GM12891 (cell line): Measurements from ENCODE around the gene FOXO1.

Source experiments
- DNase-seq: peaks from one replicate; pipeline ENCODE4 v3.0.0; 2011; ENCODE audit warnings: low spot score; ENCODE audit not compliant: insufficient read length
- FAIRE-seq: peaks from 2 replicates; lab custom pipeline; 2011; peaks lifted over from hg19 to GRCh38; lab: Jason Lieb, UNC
- PAX5 ChIP-seq: IDR thresholded peaks from 2 replicates; pipeline ENCODE4 v1.6.1; 2011; ENCODE audit warnings: low read length, moderate library complexity, mild to moderate bottlenecking; ENCODE audit not compliant: insufficient read depth, severe bottlenecking
- POLR2A ChIP-seq: IDR thresholded peaks from 2 replicates; pipeline ENCODE4 v1.6.1; 2011; ENCODE audit warnings: low read depth, low read length, control low read depth
- POLR2AphosphoS5 ChIP-seq: IDR thresholded peaks from 2 replicates; pipeline ENCODE4 v1.6.1; 2011; ENCODE audit warnings: low read depth, low read length, control low read depth
- POU2F2 ChIP-seq: IDR thresholded peaks from 2 replicates; pipeline ENCODE4 v1.6.1; 2011; ENCODE audit warnings: low read depth, mild to moderate bottlenecking, control low read depth, low read length, moderate library complexity
- SPI1 ChIP-seq: IDR thresholded peaks from 2 replicates; pipeline ENCODE4 v1.6.1; 2011; ENCODE audit warnings: low read depth, low read length, control low read depth
- TAF1 ChIP-seq: IDR thresholded peaks from 2 replicates; pipeline ENCODE4 v1.6.1; 2011; ENCODE audit warnings: low read depth, low read length, control low read depth

Gene FOXO1

DNA sequence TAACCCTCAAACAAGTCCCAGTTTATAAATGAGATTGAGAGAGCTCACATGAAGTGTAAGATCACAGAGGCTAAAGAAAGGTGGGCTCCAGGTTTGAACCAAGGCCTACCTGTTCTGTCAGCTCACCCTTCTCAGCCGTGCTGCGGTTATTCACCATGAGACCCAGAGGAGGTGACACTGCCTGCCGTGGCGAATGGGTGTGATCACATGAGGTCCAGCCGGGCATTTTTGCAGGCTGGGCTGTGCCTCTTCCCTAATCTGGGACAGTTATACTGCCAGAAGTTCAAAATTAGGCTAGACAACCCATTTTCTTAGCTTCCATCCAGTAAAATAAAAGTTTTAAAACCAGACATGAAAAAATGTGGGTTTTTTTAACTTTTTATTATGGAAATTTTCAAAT lies 146.8 kb downstream of the FOXO1 start:
- TF ChIP-seq POLR2A (no peak), TAF1 (no peak), PAX5 (no peak), POLR2AphosphoS5 (no peak), SPI1 (no peak), POU2F2 (no peak)
- DNase-seq (no peak), FAIRE-seq (no peak)

DNA sequence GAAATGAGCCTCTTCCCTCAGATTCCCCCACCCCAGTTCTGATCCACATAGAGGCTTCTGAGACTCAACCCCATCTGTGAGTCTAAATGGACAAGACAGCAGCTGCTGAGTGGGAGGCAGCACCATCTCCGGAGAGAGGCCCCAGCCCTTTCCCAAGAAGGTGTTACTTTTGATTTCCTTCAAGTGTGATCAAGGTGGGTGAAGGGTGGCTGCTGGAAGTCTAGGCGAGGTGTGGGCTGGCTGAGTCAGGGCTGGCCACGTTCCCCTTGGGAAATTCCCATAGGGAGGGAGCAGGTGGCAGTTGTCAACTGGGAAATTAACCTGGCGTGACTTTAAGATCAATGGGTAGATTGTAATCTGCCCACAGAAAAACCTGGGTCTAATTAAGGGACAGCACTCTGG lies 148.0 kb downstream of the FOXO1 start:
- no peak for TF ChIP-seq POLR2A
- 0 out of 2 replicates have a peak, but pooled peaks have one; percentile 25 for TF ChIP-seq POU2F2
- DNase-seq (no peak), FAIRE-seq (no peak)

DNA sequence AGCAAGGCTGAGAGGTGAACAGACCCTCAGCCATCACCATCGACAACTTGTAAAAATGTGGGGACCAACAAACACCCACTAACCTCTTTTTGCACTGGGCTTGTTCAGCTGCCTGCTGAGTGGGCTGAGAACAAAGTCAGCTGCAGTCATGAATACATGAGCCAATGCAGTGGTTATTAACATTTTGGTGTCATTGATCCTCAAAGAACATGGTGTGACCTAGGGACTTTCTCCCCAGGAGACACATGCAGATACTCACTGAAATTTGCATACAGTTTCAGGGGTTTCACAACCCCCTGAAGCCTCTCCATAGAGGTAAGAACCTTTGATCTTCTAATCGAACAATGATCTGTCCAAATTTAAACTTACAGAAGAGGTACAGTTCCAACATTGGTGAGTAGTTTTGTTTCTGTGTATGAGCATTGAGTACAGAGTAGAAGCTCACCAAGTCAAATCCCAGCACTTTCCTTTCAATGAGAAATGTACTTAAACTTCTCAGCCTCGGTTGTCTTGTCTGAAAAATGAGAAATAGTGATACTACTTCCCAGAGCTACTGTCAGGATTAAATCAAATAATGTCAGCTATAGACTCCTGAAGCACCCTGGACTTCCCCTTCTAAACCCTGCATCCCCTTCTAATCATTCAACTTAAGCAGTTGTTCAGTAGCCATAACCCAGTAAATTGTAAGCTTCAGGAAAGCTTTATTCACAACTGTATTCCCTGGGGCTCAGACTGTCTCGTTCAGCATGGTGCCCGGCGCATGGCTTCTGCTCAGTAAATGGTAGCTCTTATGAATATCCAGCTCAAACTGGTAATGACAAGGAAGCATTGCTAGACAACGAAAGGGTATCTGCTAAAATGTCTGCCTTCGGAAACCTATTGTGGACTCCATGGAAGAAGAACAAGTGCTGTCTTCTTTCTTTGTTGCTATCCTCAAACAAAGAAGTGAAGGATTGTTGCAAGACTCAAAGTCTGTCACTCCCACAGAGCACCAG lies 148.7 kb downstream of the FOXO1 start:
- FAIRE-seq (peak; percentile 72), DNase-seq (no peak)
- TF ChIP-seq TAF1 = no peak
- TF ChIP-seq POU2F2 = peak; percentile 96
- TF ChIP-seq SPI1 = 0 out of 2 replicates have a peak, but pooled peaks have one; percentile 3
- no peak for TF ChIP-seq POLR2A
- no peak for TF ChIP-seq PAX5

DNA sequence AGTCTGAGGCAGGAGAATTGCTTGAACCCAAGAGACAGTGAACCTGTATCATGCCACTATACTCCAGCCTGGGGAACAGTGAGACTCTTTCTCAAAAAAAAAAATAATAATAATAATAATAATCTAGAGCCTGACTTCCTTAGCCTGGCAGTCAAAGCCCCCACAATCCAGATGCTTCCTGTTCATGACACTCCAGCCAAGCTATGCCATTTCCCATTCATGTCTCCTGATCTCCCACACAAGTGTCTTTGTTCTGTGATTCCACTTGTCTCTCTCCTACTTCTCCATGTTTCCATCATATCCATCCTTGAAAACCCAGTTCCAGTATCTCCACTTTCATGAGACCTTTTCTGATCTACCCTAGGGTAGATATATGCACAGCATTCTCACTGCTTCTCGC lies 150.7 kb downstream of the FOXO1 start:
- FAIRE-seq = no peak
- no peak for DNase-seq
- TF ChIP-seq POLR2A (no peak), PAX5 (no peak), POU2F2 (no peak), POLR2AphosphoS5 (no peak), TAF1 (no peak), SPI1 (no peak)

DNA sequence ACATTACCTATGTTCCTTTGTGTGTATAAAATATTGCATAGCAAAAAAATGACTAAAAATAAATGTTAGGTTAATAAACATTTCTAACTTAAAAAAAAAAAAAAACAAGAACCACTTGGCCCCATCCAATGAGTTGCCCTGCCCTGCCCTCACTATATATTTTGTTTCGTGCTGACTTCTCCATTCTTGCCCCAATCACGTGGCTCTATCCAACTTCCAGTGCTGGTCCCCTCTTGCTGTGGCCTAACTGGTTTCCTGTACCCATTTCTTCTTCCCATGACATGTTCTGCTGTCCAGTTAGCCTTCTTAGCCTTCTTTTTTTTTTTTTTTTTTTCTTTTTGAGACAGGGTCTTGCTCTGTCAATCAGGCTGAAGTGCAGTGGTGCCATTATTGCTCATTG lies 151.6 kb downstream of the FOXO1 start:
- DNase-seq (no peak), FAIRE-seq (no peak)
- no peak for TF ChIP-seq POU2F2
- TF ChIP-seq PAX5 = no peak
- TF ChIP-seq POLR2A = no peak
- no peak for TF ChIP-seq POLR2AphosphoS5
- no peak for TF ChIP-seq TAF1

DNA sequence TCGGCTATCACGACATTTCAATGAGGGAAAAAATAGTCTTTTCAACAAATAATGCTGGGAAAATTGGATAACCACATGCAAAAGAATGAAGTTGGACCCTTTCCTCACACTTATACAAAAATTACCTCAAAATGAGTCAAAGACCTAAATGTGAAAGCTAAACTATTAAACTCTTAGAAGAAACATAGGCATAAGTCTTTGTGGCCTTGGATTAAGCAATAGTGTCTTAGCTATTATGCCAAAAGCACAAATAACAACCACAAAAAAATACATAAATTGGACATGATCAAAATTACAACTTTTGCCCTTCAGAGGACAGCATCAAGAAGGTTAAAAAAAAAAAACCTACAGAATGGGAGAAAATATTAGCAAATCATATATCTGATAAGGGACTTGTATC lies 156.6 kb downstream of the FOXO1 start:
- no peak for FAIRE-seq
- no peak for DNase-seq
- TF ChIP-seq POU2F2 (no peak), PAX5 (no peak), SPI1 (no peak), TAF1 (no peak), POLR2A (no peak), POLR2AphosphoS5 (no peak)

DNA sequence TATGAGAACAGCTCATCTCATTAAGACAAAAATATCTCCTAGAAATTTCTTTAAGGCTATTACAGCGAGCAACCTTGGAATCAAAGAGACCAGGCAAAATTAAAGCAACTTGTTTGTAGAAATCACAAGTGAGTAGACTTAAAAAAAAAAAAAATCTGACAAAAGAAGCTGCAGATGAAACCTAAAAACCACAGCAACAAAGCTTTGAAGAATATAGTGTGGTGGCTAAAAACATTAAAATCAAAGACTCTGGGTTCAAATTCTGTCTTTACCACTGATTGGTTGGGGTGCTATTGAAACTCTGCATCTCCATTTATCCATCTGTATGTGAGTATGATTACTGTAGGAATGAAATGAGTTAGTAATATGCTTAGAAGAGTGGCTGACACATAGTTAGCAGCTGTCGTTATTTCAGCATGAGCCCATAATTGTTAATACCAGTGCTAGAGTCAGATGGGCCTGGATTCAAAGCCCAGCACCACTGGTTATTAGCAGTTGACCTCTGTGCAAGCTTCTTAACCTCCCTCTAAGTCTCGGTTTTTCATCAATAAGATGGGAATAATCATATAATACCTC lies 157.6 kb downstream of the FOXO1 start:
- FAIRE-seq = no peak
- no peak for DNase-seq
- TF ChIP-seq POLR2AphosphoS5 (no peak), POU2F2 (no peak), SPI1 (no peak), TAF1 (no peak), PAX5 (no peak), POLR2A (no peak)

DNA sequence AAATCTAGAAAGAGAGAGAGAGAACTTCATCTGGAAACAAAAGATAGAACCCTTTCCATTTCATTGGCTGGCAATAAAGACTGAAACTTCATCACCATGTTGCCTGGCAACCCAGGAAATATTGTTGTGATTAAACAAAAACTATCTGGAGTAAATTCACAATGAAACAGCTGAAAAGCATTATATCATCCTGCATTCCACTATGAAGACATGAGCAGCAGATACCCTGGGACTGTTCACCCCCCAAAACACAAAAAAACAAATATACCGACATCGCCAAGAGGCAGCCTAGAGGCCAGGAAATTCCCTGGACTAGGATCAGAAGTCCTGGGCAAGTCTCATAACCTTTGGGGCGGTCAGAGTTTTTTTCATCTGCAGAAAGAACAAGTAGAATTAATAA lies 158.3 kb downstream of the FOXO1 start:
- DNase-seq (no peak), FAIRE-seq (no peak)
- TF ChIP-seq POU2F2 = no peak
- no peak for TF ChIP-seq TAF1

DNA sequence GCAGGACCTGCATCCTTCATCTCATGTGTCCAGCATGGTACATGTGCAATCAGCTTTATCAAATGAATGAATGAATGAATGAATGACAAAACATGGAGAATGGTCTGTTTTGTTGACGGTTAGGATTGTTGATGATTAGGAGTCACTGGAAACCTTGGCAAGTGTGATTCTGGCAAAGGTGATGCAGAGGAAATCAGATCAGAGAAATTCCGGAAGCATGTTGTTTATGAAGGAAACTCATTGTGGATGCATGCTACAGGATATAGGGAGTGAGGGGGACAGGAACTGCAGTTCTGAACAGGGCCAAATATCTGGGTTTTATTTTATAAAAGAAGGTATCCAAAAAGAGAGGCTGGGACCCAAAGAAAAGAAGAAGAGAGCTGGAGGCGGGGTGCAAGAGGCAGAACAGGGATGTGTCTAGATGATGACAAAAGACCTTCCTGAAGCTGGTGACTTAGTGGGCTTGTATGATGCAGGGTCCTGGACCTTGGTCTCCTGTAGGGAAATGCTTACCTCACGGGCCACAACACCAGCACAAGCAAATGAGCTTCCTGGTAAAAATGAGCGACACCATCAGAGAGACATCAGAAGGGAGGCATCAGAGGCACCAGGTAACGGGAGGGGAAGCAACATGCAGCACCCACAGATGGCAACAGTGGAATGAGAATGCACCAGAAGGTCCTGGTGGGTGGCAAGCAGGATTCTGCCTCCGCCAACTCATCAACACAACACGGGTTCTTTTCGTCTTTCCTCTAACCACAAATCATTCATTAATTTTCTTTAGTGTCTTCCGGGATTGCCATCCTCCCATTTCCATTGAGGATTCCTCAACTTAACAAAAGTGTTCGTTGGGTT lies 159.6 kb downstream of the FOXO1 start:
- DNase-seq (no peak), FAIRE-seq (no peak)
- TF ChIP-seq TAF1 (no peak), PAX5 (no peak)
